GM23338 (cell line): Measurements from ENCODE around the gene ZXDC. TPM values are rescaled to one million over a fixed set of nuclear protein-coding genes. Genes with fewer than 3 reads are reported as not detected.

Source experiments
- ATAC-seq: fragments of 200-7000 bp; cut with Tn5 transposase; 3 replicates; pipeline ENCODE4 v1.9.1; 2020
- DNase-seq: peaks from one replicate; pipeline ENCODE4 v3.0.0-alpha.2; 2015; ENCODE audit warnings: low spot score
- H2AFZ ChIP-seq: fragments of 200-600 bp; sonication (generic); 2 replicates; pipeline ENCODE4 v1.8.0; 2016; ENCODE audit warnings: antibody characterized with exemption, mild to moderate bottlenecking, moderate library complexity
- H3F3A ChIP-seq: fragments of 200-600 bp; sonication (generic); replicated peaks from 2 replicates; pipeline ENCODE4 v1.8.0; 2017; ENCODE audit warnings: antibody characterized with exemption, mixed run types, low read depth
- H3K27ac ChIP-seq: fragments of 200-600 bp; sonication (generic); 2 replicates; pipeline ENCODE4 v1.6.1; 2016; ENCODE audit warnings: low read depth
- H3K27me3 ChIP-seq: fragments of 200-600 bp; sonication (generic); 2 replicates; pipeline ENCODE4 v1.8.0; 2016; ENCODE audit warnings: mild to moderate bottlenecking, mixed run types, moderate library complexity; ENCODE audit not compliant: insufficient read depth
- H3K36me3 ChIP-seq: fragments of 200-600 bp; sonication (generic); 2 replicates; pipeline ENCODE4 v1.8.0; 2016; ENCODE audit warnings: mild to moderate bottlenecking; ENCODE audit not compliant: insufficient read depth
- H3K4me1 ChIP-seq: fragments of 200-600 bp; sonication (generic); 2 replicates; pipeline ENCODE4 v1.8.0; 2016; ENCODE audit warnings: mild to moderate bottlenecking, moderate library complexity; ENCODE audit not compliant: insufficient read depth
- H3K4me2 ChIP-seq: fragments of 200-600 bp; sonication (generic); 2 replicates; pipeline ENCODE4 v1.7.1; 2017; ENCODE audit warnings: mixed run types
- H3K4me3 ChIP-seq: fragments of 200-600 bp; sonication (generic); 2 replicates; pipeline ENCODE4 v1.6.1; 2016; ENCODE audit warnings: mixed run types
- H3K79me2 ChIP-seq: fragments of 200-600 bp; sonication (generic); replicated peaks from 2 replicates; pipeline ENCODE4 v1.8.0; 2017; ENCODE audit warnings: mild to moderate bottlenecking; ENCODE audit not compliant: insufficient read depth
- H3K9me2 ChIP-seq: fragments of 200-600 bp; sonication (generic); 2 replicates; pipeline ENCODE4 v1.8.0; 2017; ENCODE audit not compliant: insufficient read depth
- H4K20me1 ChIP-seq: fragments of 200-600 bp; sonication (generic); replicated peaks from 2 replicates; pipeline ENCODE4 v1.8.0; 2017; ENCODE audit warnings: mild to moderate bottlenecking; ENCODE audit not compliant: insufficient read depth
- H3K27ac Mint-ChIP-seq: 2 replicates; pipeline ENCODE4 v1.8.0; 2020; ENCODE audit warnings: inconsistent platforms, mild to moderate bottlenecking, moderate library complexity, mixed read lengths
- H3K27me3 Mint-ChIP-seq: 3 replicates; pipeline ENCODE4 v1.8.0; 2022; ENCODE audit warnings: low read depth, mild to moderate bottlenecking, moderate library complexity, mixed read lengths, inconsistent platforms; ENCODE audit not compliant: insufficient read depth, poor library complexity
- H3K36me3 Mint-ChIP-seq: 3 replicates; pipeline ENCODE4 v1.8.0; 2021; ENCODE audit warnings: low read depth, mild to moderate bottlenecking, inconsistent platforms, moderate library complexity, mixed read lengths
- H3K4me1 Mint-ChIP-seq: 3 replicates; pipeline ENCODE4 v1.8.0; 2020; ENCODE audit warnings: mild to moderate bottlenecking, inconsistent platforms, mixed read lengths
- H3K4me3 Mint-ChIP-seq: 3 replicates; pipeline ENCODE4 v1.8.0; 2021; ENCODE audit warnings: moderate library complexity, mild to moderate bottlenecking, inconsistent platforms, mixed read lengths
- H3K9me3 Mint-ChIP-seq: 3 replicates; pipeline ENCODE4 v1.8.0; 2020; ENCODE audit warnings: moderate library complexity, mild to moderate bottlenecking, inconsistent platforms, mixed read lengths
- CREB1 ChIP-seq: fragments of 250-450 bp; sonication (Bioruptor Pico); IDR thresholded peaks from 2 replicates; pipeline ENCODE4 v1.5.0; 2020; ENCODE audit warnings: low read depth, mild to moderate bottlenecking, moderate library complexity
- ETS1 ChIP-seq: IDR thresholded peaks from 2 replicates; pipeline ENCODE4 v1.6.1; 2016; ENCODE audit warnings: antibody characterized with exemption
- EZH2 ChIP-seq: fragments of 200-600 bp; sonication (generic); IDR thresholded peaks from one replicate; pipeline ENCODE4 v1.8.0; 2017; ENCODE audit warnings: antibody characterized with exemption, mild to moderate bottlenecking, low read depth; ENCODE audit not compliant: unreplicated experiment
- EZH2phosphoT487 ChIP-seq: fragments of 200-600 bp; sonication (generic); IDR thresholded peaks from one replicate; pipeline ENCODE4 v1.8.1; 2018; ENCODE audit warnings: antibody characterized with exemption; ENCODE audit not compliant: unreplicated experiment
- JUNB ChIP-seq: IDR thresholded peaks from one replicate; pipeline ENCODE4 v1.6.1; 2016; ENCODE audit warnings: antibody characterized with exemption; ENCODE audit not compliant: unreplicated experiment
- NANOG ChIP-seq: IDR thresholded peaks from 2 replicates; pipeline ENCODE4 v1.6.1; 2016; ENCODE audit warnings: antibody characterized with exemption, borderline replicate concordance
- POLR2AphosphoS5 ChIP-seq: IDR thresholded peaks from 2 replicates; pipeline ENCODE4 v1.6.1; 2016; ENCODE audit warnings: antibody characterized with exemption, low read depth
- STAT1 ChIP-seq: IDR thresholded peaks from one replicate; pipeline ENCODE4 v1.6.1; 2016; ENCODE audit warnings: antibody characterized with exemption; ENCODE audit not compliant: unreplicated experiment
- ZNF114 ChIP-seq: fragments of 250-450 bp; sonication (Bioruptor Pico); IDR thresholded peaks from 2 replicates; pipeline ENCODE4 v1.5.0; 2020; ENCODE audit warnings: mild to moderate bottlenecking, moderate library complexity
- ZNF331 ChIP-seq: fragments of 250-450 bp; sonication (Bioruptor Pico); IDR thresholded peaks from 2 replicates; pipeline ENCODE4 v1.5.0; 2020; ENCODE audit warnings: low read depth, mild to moderate bottlenecking, moderate library complexity
- ZNF462 ChIP-seq: fragments of 250-450 bp; sonication (Bioruptor Pico); IDR thresholded peaks from 2 replicates; pipeline ENCODE4 v1.5.0; 2020; ENCODE audit warnings: mild to moderate bottlenecking, moderate library complexity
- polyA plus RNA-seq: library from polyadenylated mRNA; unstranded; fragments of >200 nt; fragmentation: Nextera tagmentation; extraction: Ambion mirVana; gene quantifications from 2 replicates; pipeline ENCODE4 v1.2.1, GENCODE V29; 2016
- total RNA-seq: library from RNA; depleted of rRNA; stranded (reverse); fragments of >200 nt; shearing (Covaris generic); gene quantifications from 2 replicates; pipeline ENCODE4 v1.2.3, GENCODE V29; 2014
- TF ChIP-seq, protein P1 (sequence below): IDR thresholded peaks from one replicate; pipeline ENCODE4 v1.6.1; 2018; ENCODE audit warnings: antibody characterized with exemption; ENCODE audit not compliant: unreplicated experiment
- TF ChIP-seq, protein P2 (sequence below), 2 experiments: fragments of 200-600 bp in 1 of 2; sonication (generic) in 1 of 2; conservative IDR thresholded peaks; 2 replicates each; pipeline versions ENCODE4 v1.5.1 to v1.6.1; 2016 to 2017; ENCODE audit warnings: antibody characterized with exemption in 2 of 2, low read depth in 2 of 2, mild to moderate bottlenecking in 2 of 2, moderate library complexity in 1 of 2

Gene ZXDC
- total and polyA plus RNA-seq, 2 experiments from 2014 or later = 5.7 to 45.1 TPM

DNA sequence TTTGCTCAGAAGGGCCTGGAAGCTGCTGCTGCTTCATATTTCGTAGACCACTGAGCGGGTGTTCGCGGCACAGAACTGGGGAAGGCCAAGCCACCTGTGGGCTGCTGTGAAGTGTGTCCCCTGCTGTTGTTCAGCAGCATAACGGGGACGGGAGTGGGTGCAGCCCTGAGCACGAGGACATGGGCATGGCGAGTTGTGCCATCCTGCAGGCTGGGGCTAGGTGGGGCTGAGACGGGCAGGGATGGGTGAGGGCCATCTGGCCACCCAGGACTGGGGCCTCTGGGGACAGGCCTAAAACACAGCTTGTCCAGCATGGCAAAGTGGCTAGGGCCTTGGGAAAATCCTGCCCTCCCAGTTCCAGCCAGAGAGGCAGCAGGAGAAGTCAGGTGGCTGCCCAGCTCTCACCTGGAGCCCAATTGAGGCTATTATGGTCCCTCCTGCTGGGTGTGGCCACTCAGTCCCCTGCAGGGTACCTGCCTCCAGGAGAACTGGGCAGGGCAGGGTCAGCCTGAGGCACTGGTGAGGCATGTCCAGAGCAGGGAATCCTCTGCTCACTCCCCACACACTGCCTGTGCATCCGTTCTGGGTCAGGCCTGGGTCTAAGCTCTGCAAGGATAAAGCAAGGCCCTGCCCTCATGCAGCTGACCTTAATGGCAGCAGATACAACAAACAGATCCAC, 51.5 kb downstream of the ZXDC start:
- no peaks in the 10 kb centered on the region for H3K36me3 ChIP-seq
- peaks cover 7% of the 10 kb centered on the region; the same call in 2 of the 3 replicates for H3K36me3 Mint-ChIP-seq
- 0 out of 2 replicates have a peak, but pooled peaks cover 4% of the 10 kb centered on the region for H3K9me2 ChIP-seq
- H3K4me1 Mint-ChIP-seq = peaks cover 11% of the 10 kb centered on the region
- H3K79me2 ChIP-seq = no peaks in the 10 kb centered on the region
- no peaks in the 10 kb centered on the region; the same call in 1 of the 2 replicates for H3K4me1 ChIP-seq
- H3K27ac Mint-ChIP-seq = no peak overlapping the region; the same call in 1 of the 2 replicates
- ATAC-seq = no peak
- H3F3A ChIP-seq = no peaks in the 10 kb centered on the region
- H3K4me3 ChIP-seq = no peak overlapping the region
- no peak for TF ChIP-seq JUNB
- TF ChIP-seq ZNF114 (CRISPR knock-in tag) = no peak
- TF ChIP-seq ZNF462 (CRISPR knock-in tag) = no peak
- no peak for TF ChIP-seq NANOG
- TF ChIP-seq, protein P1, sequence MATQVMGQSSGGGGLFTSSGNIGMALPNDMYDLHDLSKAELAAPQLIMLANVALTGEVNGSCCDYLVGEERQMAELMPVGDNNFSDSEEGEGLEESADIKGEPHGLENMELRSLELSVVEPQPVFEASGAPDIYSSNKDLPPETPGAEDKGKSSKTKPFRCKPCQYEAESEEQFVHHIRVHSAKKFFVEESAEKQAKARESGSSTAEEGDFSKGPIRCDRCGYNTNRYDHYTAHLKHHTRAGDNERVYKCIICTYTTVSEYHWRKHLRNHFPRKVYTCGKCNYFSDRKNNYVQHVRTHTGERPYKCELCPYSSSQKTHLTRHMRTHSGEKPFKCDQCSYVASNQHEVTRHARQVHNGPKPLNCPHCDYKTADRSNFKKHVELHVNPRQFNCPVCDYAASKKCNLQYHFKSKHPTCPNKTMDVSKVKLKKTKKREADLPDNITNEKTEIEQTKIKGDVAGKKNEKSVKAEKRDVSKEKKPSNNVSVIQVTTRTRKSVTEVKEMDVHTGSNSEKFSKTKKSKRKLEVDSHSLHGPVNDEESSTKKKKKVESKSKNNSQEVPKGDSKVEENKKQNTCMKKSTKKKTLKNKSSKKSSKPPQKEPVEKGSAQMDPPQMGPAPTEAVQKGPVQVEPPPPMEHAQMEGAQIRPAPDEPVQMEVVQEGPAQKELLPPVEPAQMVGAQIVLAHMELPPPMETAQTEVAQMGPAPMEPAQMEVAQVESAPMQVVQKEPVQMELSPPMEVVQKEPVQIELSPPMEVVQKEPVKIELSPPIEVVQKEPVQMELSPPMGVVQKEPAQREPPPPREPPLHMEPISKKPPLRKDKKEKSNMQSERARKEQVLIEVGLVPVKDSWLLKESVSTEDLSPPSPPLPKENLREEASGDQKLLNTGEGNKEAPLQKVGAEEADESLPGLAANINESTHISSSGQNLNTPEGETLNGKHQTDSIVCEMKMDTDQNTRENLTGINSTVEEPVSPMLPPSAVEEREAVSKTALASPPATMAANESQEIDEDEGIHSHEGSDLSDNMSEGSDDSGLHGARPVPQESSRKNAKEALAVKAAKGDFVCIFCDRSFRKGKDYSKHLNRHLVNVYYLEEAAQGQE = no peak
- no peak for TF ChIP-seq EZH2
- TF ChIP-seq EZH2phosphoT487 = no peak
- no peak for TF ChIP-seq POLR2AphosphoS5
- no peak for TF ChIP-seq CREB1 (CRISPR knock-in tag)
- no peak for TF ChIP-seq ETS1
- TF ChIP-seq, protein P2, sequence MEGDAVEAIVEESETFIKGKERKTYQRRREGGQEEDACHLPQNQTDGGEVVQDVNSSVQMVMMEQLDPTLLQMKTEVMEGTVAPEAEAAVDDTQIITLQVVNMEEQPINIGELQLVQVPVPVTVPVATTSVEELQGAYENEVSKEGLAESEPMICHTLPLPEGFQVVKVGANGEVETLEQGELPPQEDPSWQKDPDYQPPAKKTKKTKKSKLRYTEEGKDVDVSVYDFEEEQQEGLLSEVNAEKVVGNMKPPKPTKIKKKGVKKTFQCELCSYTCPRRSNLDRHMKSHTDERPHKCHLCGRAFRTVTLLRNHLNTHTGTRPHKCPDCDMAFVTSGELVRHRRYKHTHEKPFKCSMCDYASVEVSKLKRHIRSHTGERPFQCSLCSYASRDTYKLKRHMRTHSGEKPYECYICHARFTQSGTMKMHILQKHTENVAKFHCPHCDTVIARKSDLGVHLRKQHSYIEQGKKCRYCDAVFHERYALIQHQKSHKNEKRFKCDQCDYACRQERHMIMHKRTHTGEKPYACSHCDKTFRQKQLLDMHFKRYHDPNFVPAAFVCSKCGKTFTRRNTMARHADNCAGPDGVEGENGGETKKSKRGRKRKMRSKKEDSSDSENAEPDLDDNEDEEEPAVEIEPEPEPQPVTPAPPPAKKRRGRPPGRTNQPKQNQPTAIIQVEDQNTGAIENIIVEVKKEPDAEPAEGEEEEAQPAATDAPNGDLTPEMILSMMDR (conservative IDR thresholded peaks at IDR 0.05; ENCODE audit: low read depth in 2 of 2) = no peak
- TF ChIP-seq ZNF331 = no peak
- no peak for TF ChIP-seq STAT1
- H3K4me3 Mint-ChIP-seq = no peak overlapping the region
- no peak overlapping the region for H2AFZ ChIP-seq
- H3K27me3 Mint-ChIP-seq = peaks cover 8% of the 10 kb centered on the region
- DNase-seq = no peak
- no peaks in the 10 kb centered on the region for H3K27me3 ChIP-seq
- peaks cover 20% of the 10 kb centered on the region; the same call in 2 of the 3 replicates for H3K9me3 Mint-ChIP-seq
- no peak overlapping the region for H3K27ac ChIP-seq
- no peak overlapping the region for H3K4me2 ChIP-seq
- H4K20me1 ChIP-seq = no peaks in the 10 kb centered on the region
